Kidney glomerular epithelial cell (primary cell): ENCODE results near the gene EVI5L.

ENCODE experiments used
- DNase-seq: peaks from one replicate; lab custom pipeline; 2025; lab: John Stamatoyannopoulos, UW

Gene EVI5L

DNA sequence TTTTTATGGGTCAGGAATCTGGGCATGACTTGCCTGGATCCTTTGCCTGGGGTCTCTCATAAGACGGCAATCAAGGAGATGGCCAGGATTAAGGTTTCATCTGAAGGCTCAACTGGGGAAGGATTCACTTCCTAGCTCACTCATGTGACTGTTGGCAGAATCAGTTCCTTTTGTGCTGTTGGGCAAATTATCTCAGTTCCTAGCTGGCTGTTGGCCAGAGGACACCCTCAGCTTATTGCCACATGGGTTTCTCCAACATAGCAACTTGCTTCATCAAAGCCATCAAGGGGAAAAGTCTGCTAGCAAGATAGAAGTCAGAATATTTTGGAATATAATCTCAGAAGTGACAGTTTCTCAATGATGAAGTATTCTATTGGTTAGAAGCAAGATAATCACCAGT, 12.2 kb upstream of the EVI5L start:
- DNase-seq, result no peak

GRCh38 chr19:7818806-7819205, 11.2 kb upstream of the EVI5L start:
- DNase-seq, result no peak

DNA sequence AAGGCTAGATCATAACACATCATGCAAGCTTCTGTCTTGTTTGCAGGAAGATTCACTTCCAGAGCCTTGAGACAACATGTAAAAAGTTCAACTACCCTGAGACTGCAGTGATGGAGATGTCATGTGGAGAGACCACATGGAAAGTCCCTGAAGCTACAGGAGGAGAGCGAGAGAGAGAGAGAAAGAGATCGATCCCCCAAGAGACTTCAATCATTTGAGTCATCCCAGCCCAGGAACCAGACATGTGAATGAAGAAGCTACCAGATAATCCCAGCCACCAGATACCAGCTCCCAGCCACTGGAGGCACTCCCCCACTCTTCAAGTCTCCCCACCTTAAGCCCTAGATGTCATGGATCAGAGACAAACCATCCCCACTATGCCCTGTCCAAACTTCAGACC, 10.7 kb upstream of the EVI5L start:
- no peak for DNase-seq

- DNase-seq, result no peak
These were observed 9.4 kb upstream of the EVI5L start for GRCh38 chr19:7820588-7820987.

- DNase-seq, result no peak
These were observed 7.0 kb upstream of the EVI5L start for GRCh38 chr19:7822910-7823515.

- DNase-seq, result no peak
These were observed 6.2 kb upstream of the EVI5L start for GRCh38 chr19:7823686-7824301.

DNA sequence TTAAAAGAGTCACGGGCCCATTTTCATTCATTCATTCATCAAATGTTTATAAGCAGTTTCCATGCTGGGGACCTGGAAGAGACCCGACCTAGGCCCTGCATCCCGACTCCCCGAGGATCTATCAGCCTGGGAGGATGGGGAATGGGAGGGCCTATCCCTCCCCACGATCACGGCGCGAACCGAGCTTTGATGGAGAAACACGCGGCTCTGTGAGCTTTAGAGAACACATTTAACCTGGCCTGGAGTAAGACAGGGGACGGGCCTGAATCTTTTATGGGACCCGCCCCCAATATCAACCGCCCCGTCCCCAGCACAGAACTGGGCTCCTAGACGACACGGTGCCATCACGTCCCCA, 875 bp upstream of the EVI5L start:
- no peak for DNase-seq

DNA sequence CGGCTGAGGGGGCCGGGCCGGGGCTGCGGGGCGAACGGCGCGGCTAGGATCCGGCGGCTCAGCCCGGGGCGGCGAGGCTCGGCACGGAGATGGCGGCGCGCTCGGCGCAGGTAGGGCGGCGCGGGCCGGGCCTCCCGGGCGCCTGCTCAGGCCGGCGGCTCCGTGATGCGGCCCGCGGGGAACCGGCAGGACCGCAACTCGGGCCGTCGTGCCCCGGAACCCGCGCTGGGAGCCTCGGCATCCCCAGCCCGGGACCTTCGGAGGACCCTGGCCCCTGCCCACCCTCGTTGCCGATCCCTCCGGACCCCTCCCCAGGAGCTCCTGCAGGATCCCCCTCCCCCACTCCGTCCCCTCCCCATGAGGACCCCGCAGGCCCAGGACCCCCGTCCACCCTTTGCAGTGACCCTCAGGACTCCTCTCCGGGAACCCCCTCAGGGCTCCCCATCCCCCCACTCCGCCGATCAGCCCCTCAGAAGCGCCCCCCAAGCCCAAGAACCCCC, 304 bp downstream of the EVI5L start:
- no peak for DNase-seq

DNA sequence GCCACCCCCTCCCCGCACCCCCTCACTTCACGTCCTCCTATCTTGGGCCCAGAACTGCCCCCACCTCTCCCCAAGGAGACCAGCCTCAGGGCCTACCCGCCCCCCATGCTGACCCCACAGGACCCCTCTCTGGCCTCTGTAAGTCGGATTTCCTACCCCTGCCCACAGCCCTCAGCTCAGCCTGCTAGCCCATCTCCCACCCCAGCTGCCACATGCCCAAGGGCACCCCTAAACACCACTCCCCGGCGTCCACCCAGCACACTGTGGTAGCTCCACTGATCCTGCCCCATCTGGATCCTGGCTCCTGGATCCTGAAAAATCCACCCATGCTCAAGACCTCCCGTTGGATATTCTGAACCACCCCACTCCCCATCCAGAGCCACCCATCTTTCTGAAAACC, 805 bp downstream of the EVI5L start:
- DNase-seq, result no peak

DNA sequence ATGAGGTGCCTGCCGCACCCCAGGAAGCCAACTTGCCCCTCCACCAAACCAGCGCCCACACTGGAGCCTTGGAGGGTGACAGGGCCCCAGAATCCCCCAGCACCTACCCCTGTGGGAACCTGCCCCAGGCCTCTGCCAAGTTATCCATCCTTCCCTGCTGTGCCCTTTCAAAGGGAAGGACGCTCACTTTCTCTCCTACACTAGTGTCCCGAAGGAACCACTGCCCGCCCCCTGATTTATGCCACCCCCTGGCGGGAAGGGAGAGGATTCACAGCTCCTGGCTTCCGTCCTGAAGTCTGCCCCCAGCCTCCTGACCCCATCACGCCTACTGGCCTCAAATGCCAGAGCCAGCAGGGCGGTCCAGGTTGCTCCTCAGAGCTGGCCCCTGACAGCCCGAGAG, 1.4 kb downstream of the EVI5L start:
- DNase-seq, result no peak

- DNase-seq, result no peak
These were observed 2.0 kb downstream of the EVI5L start for GRCh38 chr19:7832009-7832408.

DNA sequence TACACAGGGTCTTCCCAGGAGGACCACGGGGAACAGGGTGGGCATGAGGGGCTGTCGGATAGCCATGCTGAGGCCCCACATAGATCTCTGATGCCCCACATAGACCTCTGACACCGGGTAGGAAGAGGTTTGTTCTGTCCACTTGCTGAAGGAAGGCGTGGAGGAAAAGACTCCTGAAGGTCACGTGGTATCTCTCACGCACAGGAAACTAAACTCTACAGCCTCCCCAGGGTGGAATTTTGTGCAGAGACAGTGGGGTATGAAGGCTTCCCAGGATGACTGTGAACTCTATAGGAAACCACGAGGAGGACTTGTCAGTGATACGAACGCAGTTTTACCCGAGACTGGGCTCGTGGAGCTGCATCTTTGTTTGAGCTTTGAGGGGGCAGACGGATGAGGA, 2.8 kb downstream of the EVI5L start:
- no peak for DNase-seq

GRCh38 chr19:7833225-7834099, 3.4 kb downstream of the EVI5L start:
- DNase-seq, result no peak

GRCh38 chr19:7839476-7839875, 9.5 kb downstream of the EVI5L start:
- no peak for DNase-seq

GRCh38 chr19:7840629-7841028, 10.6 kb downstream of the EVI5L start:
- DNase-seq, result no peak

DNA sequence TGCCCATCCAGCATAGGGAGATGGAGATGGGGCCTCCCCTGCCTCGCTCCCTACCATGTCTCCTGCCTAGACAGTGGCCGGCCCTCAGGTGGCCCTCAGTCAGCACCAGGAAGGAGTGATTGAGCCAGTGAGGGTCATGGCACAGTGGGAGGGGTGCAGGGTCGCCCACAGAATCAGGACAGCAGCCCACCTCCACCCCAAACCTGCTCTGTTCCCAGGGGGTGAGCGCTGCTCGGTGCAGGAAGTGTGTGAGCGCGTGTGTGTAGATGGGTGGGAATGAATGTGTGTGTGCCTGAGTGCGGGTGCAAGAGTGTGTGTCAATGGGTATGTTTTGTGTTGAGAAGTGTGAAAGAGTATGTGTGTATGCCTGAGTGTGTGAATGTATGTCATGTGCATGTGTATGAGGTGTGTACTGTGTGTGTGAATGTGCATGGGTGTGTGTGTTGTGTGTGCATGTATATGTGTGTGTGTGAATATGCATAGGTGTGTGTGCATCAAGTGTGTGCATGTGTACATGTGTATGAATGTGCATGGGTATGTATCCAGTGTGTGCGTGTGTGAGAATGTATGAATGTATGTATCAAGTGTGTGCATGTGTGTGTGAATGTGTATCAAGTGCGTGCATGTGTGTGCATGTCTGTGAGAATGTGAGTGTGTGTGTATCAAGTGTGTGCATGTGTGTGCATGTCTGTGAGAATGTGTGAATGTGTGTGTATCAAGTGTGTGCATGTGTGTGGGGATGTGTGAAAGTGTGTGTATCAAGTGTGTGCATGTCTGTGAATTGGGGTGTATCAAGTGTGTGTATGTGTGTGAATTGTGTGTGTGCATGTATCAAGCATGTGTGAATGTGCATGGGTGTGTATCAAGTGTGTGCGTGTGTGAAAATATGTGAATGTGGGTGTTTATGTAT, 12.0 kb downstream of the EVI5L start:
- DNase-seq, result no peak

GRCh38 chr19:7842661-7843294, 12.8 kb downstream of the EVI5L start:
- DNase-seq, result no peak

DNA sequence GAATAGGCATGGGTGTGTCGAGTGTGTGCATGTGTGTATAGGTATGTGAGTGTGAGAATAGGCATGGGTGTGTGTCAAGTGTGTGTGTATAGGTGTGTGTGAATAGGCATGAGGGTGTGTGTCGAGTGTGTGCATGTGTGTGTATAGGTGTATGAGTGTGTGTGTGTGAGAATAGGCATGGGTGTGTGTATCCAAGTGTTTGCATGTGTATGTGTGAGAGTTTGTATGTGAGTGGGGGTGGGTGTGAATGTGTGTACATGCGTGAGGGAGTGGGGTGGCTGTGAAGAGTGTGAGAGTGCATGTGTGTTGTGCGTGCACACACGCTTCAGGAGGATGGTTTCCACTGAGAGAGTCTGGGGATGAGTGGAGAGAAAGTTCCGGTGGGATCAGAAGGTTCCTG, 13.5 kb downstream of the EVI5L start:
- DNase-seq, result no peak

DNA sequence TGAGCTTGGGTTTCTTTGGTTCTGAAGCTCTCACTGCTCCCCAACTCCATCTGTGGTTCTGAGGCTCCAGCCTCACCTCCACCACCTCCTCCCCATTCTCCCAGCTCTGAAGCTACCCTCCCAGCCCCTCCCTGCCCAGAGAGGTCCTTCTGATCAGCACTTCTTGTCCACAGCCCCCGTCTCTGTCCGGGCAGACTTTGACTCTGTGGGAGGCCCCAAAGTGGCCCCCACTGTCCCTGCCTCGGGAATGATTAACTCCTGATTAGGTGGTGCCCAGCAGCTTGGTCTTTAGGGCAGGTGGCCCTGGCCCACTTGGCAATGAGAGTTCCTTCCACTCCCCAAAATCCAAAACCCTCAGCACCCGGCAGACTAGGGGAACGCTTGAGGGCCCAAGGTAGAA, 14.4 kb downstream of the EVI5L start:
- no peak for DNase-seq

GRCh38 chr19:7844951-7845350, 14.9 kb downstream of the EVI5L start:
- no peak for DNase-seq

GRCh38 chr19:7845390-7846154, 15.6 kb downstream of the EVI5L start:
- no peak for DNase-seq
